ENCODE data around the gene PDHX. TPM values are rescaled to one million over a fixed set of nuclear protein-coding genes. Genes with fewer than 3 reads are reported as not detected.

PDHX gene
- total and polyA plus RNA-seq, 4 donors: 14.9 to 35.2 (median 24.0) TPM

DNA sequence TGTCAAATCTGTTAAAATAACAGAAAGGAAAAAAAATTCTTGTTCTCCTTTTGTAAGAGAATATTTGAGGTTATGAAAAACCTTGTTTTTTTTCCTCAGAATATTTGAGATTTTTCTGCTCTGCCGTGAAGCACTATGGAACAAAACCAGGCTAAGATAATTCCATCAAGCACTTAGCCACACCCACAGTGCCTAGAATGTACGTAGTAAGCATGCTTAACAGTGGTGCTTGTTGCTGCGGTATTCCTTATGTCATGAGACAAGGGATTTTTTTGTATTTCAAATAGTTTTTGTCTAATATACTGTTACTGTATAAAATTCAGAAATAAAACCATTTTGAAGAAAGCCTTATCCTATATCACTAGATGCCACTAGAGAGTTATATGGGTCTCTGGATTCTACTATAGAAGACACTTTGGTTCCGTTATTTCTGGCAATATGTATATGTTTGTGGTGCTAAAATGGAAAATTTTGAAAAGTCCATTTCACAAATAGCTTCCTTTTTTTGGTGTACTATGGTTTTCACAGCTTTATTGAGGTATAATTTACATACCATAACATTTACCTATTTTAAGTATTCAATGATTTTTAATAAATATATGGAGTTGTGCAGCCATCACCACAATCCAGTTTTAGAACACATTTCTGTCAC, 23.7 kb downstream of the PDHX start:
- Histone ChIP-seq H3K9me3 (ENCODE audit: control insufficient read depth in 4 of 4, low read length in 3 of 4) (no peaks in the 10 kb centered on the region), H3K9ac (ENCODE audit: low read depth in 1 of 2, low read length in 2 of 2) (no peak overlapping the region), H3K4me3 (ENCODE audit: low read depth in 1 of 3, low read length in 3 of 3) (no peak overlapping the region), H3K36me3 (ENCODE audit: control insufficient read depth in 4 of 4, insufficient read depth in 3 of 4, low read depth in 1 of 4, low read length in 3 of 4) (peaks cover 0 to 2% (median under 1%) of the 10 kb centered on the region in 4 donors), H3K27ac (ENCODE audit: low read depth in 1 of 2, low read length in 2 of 2) (no peak overlapping the region), H3K27me3 (ENCODE audit: control insufficient read depth in 4 of 4, insufficient read depth in 4 of 4, low read length in 3 of 4) (no peaks in the 10 kb centered on the region), H3K4me1 (ENCODE audit: control insufficient read depth in 4 of 4, insufficient read depth in 4 of 4, low read length in 3 of 4) (no peaks in the 10 kb centered on the region)
- no peak for DNase-seq (ENCODE audit: low spot score)
- no peak for TF ChIP-seq SP1 (IDR thresholded peaks at IDR 0.05)
- 93% methylated on average over 4 of the region's 4 CpGs for WGBS

DNA sequence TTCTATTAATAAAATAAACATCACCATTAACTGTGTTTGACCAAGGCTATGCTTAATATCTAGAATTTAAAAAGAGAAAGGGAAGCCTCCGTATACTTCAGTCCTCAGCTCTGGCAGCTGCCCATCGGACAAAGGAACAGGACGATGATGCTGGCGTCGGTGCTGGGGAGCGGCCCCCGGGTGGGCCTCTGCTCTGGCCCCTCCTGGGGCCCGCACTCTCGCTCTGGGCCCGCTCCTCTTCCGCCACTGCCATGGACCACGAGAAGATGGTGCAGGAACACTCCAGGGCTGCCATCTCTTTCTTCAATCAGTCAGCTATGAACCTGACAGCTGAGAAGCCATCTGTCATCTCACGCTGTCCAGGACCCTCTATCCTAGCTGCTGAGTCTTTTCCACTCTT, 25.3 kb downstream of the PDHX start:
- DNase-seq (ENCODE audit: low spot score): no peak
- no peak for TF ChIP-seq HNF4G (IDR thresholded peaks at IDR 0.05)
- TF ChIP-seq RAD21 (IDR thresholded peaks at IDR 0.05): no peak
- no peak for TF ChIP-seq ATF3 (IDR thresholded peaks at IDR 0.05)
- TF ChIP-seq NR2F2 (IDR thresholded peaks at IDR 0.05): no peak
- no peak for TF ChIP-seq GABPA (IDR thresholded peaks at IDR 0.05 in 1 of 2, conservative IDR thresholded peaks at IDR 0.05 in 1 of 2)
- TF ChIP-seq REST (IDR thresholded peaks at IDR 0.05): no peak
- TF ChIP-seq ZBTB33 (IDR thresholded peaks at IDR 0.05): no peak
- TF ChIP-seq SP1 (IDR thresholded peaks at IDR 0.05): no peak
- no peak for TF ChIP-seq FOXA1 (IDR thresholded peaks at IDR 0.05)
- TF ChIP-seq JUND (IDR thresholded peaks at IDR 0.05): no peak
- no peak for TF ChIP-seq TAF1 (conservative IDR thresholded peaks at IDR 0.05)
- no peak for TF ChIP-seq MAX (IDR thresholded peaks at IDR 0.05)
- TF ChIP-seq EGR1 (IDR thresholded peaks at IDR 0.05; ENCODE audit: low read depth in 2 of 2): no peak
- TF ChIP-seq HNF4A (conservative IDR thresholded peaks at IDR 0.05): no peak
- TF ChIP-seq, protein P1, sequence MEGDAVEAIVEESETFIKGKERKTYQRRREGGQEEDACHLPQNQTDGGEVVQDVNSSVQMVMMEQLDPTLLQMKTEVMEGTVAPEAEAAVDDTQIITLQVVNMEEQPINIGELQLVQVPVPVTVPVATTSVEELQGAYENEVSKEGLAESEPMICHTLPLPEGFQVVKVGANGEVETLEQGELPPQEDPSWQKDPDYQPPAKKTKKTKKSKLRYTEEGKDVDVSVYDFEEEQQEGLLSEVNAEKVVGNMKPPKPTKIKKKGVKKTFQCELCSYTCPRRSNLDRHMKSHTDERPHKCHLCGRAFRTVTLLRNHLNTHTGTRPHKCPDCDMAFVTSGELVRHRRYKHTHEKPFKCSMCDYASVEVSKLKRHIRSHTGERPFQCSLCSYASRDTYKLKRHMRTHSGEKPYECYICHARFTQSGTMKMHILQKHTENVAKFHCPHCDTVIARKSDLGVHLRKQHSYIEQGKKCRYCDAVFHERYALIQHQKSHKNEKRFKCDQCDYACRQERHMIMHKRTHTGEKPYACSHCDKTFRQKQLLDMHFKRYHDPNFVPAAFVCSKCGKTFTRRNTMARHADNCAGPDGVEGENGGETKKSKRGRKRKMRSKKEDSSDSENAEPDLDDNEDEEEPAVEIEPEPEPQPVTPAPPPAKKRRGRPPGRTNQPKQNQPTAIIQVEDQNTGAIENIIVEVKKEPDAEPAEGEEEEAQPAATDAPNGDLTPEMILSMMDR (IDR thresholded peaks at IDR 0.05; ENCODE audit: low read depth, low read length, missing input control): no peak
- TF ChIP-seq FOXA2 (IDR thresholded peaks at IDR 0.05): no peak
- TF ChIP-seq YY1 (IDR thresholded peaks at IDR 0.05): no peak
- TF ChIP-seq RXRA (IDR thresholded peaks at IDR 0.05): no peak
- Histone ChIP-seq H3K4me1 (ENCODE audit: control insufficient read depth in 4 of 4, insufficient read depth in 4 of 4, low read length in 3 of 4) (no peaks in the 10 kb centered on the region), H3K9ac (ENCODE audit: low read depth in 1 of 2, low read length in 2 of 2) (no peak overlapping the region), H3K27ac (ENCODE audit: low read depth in 1 of 2, low read length in 2 of 2) (no peak overlapping the region), H3K36me3 (ENCODE audit: control insufficient read depth in 4 of 4, insufficient read depth in 3 of 4, low read depth in 1 of 4, low read length in 3 of 4) (peaks cover 0 to 2% (median under 1%) of the 10 kb centered on the region in 4 donors), H3K27me3 (ENCODE audit: control insufficient read depth in 4 of 4, insufficient read depth in 4 of 4, low read length in 3 of 4) (no peaks in the 10 kb centered on the region), H3K4me3 (ENCODE audit: low read depth in 1 of 3, low read length in 3 of 3) (no peak overlapping the region), H3K9me3 (ENCODE audit: control insufficient read depth in 4 of 4, low read length in 3 of 4) (no peaks in the 10 kb centered on the region)
- 98% methylated on average over 13 of the region's 13 CpGs for WGBS
